Retinal pigment epithelial cell (primary cell): ENCODE measurements around the gene ECE2.

Experiments used
- DNase-seq: peaks from one replicate; pipeline ENCODE4 v3.0.0-alpha.2; 2010; ENCODE audit warnings: low read depth
- H3K4me3 ChIP-seq: 2 replicates; pipeline ENCODE4 v1.5.1; 2011; ENCODE audit warnings: mild to moderate bottlenecking, low read length, control low read depth, moderate library complexity
- CTCF ChIP-seq: conservative IDR thresholded peaks from 2 replicates; pipeline ENCODE4 v1.5.1; 2011; ENCODE audit warnings: low read depth, low read length, control low read depth, inconsistent platforms

Gene ECE2

GRCh38 chr3:184277366-184277765 lies 1.5 kb downstream of the ECE2 start:
- no peak for TF ChIP-seq CTCF
- DNase-seq = no peak
- H3K4me3 ChIP-seq = no peak overlapping the region

GRCh38 chr3:184282941-184283340 lies 7.1 kb downstream of the ECE2 start:
- H3K4me3 ChIP-seq = no peak overlapping the region
- DNase-seq = no peak
- no peak for TF ChIP-seq CTCF

GRCh38 chr3:184283681-184284080 lies 7.9 kb downstream of the ECE2 start:
- no peak for TF ChIP-seq CTCF
- DNase-seq = no peak
- H3K4me3 ChIP-seq = no peak overlapping the region

- DNase-seq = peak; percentile 48
- no peak overlapping the region for H3K4me3 ChIP-seq
- TF ChIP-seq CTCF = peak; percentile 67
Observed at GRCh38 chr3:184284696-184285095, 8.9 kb downstream of the ECE2 start.

GRCh38 chr3:184289426-184289938 lies 13.7 kb downstream of the ECE2 start:
- no peak overlapping the region for H3K4me3 ChIP-seq
- no peak for DNase-seq
- peak; percentile 68 for TF ChIP-seq CTCF

GRCh38 chr3:184290331-184290730 lies 14.5 kb downstream of the ECE2 start:
- no peak for DNase-seq
- no peak overlapping the region for H3K4me3 ChIP-seq
- no peak for TF ChIP-seq CTCF

- DNase-seq = no peak
- TF ChIP-seq CTCF = no peak
- no peak overlapping the region for H3K4me3 ChIP-seq
Observed at GRCh38 chr3:184291044-184291737, 15.4 kb downstream of the ECE2 start.
